Activated CD8-positive, alpha-beta T cell treated with anti-CD3 and anti-CD28 coated beads, Interleukin-2, amount 10 ng/mL, durations not matched to agents 7 days and 5 days (primary cell): ENCODE data around the gene ITPR1. TPM values are rescaled to one million over a fixed set of nuclear protein-coding genes. Genes with fewer than 3 reads are reported as not detected.
"Not testable (repeated sequence)": the region's sequence is repeated elsewhere in the genome, so short reads cannot be mapped to it uniquely, and the experiment has no call there.

Experiments
- ATAC-seq: fragments of 150-1000 bp; cut with Tn5 transposase; one replicate; pipeline ENCODE4 v1.10.0; 2021; ENCODE audit warnings: moderate library complexity
- CTCF ChIA-PET: fragments of 350-600 bp; sonication (Branson Sonifier 250); formaldehyde crosslinking; loops from one replicate; lab custom pipeline; 2021; ENCODE audit warnings: antibody characterized with exemption; lab: Charles Lee
- POLR2A ChIA-PET: fragments of 350-600 bp; sonication (Branson Sonifier 250); formaldehyde crosslinking; loops from one replicate; lab custom pipeline; 2021; ENCODE audit warnings: antibody characterized with exemption; lab: Charles Lee
- DNase-seq: peaks from one replicate; pipeline ENCODE4 v3.0.0-alpha.2; 2020
- H3K27ac Mint-ChIP-seq: one replicate; pipeline ENCODE4 v1.8.0; 2021; ENCODE audit warnings: mild to moderate bottlenecking, mixed read lengths
- H3K27me3 Mint-ChIP-seq: one replicate; pipeline ENCODE4 v1.8.0; 2021; ENCODE audit warnings: low read depth, mixed read lengths
- H3K36me3 Mint-ChIP-seq: one replicate; pipeline ENCODE4 v1.8.0; 2021; ENCODE audit warnings: low read depth, mixed read lengths
- H3K4me1 Mint-ChIP-seq: one replicate; pipeline ENCODE4 v1.8.0; 2021; ENCODE audit warnings: low read depth, mixed read lengths
- H3K4me3 Mint-ChIP-seq: one replicate; pipeline ENCODE4 v1.8.0; 2021; ENCODE audit warnings: mild to moderate bottlenecking, mixed read lengths
- H3K9me3 Mint-ChIP-seq: one replicate; pipeline ENCODE4 v1.8.0; 2022; ENCODE audit warnings: mixed read lengths; ENCODE audit not compliant: insufficient read depth
- total RNA-seq, 2 experiments: library from RNA; stranded (reverse); gene quantifications; one replicate each; pipeline ENCODE4 v1.2.3, GENCODE V29; 2021

Gene ITPR1
- total RNA-seq, 2 experiments from 2014 or later = 53.8 to 57.3 TPM

DNA sequence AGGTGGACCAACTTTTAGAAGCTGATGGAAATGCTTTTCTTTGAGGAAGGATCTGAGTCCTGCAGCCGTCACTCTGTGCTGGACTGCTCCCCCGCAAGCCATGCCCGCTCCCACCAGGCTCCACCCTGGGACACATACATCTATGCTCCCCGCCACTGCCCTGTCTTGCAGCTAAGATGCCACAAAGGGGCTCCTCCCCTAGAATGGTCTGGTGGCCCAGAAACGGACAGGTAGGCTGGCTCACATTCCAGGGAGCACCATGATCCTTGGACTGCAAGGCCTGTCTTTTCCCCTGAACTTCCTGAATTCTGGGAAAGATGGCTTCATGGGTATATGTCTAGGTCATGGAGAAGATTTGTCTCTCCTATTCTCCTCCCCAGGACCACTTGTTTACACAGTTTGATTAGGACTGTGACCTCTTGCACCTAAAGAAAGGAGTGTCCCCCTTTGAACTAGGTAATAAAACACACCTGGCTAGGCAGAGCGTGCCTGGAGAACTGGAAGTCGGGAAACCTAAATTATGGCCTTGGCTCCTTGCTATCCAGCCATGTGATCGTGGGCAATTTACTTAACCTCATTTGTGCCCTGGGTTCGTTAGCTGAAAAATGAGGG, 265.2 kb downstream of the ITPR1 start:
- CTCF ChIA-PET = interaction anchor here (1.3 kb wide), 1 partner anchor 9 kb away, joined by 3 read pairs; no protein-coding TSS in a partner anchor
- POLR2A ChIA-PET = no interaction called here
- Mint-ChIP-seq H3K27me3 (no peaks in the 10 kb centered on the region), H3K27ac (peak overlapping the region; percentile 26), H3K4me1 (peaks cover 70% of the 10 kb centered on the region), H3K36me3 (peaks cover 78% of the 10 kb centered on the region), H3K9me3 (peaks cover 16% of the 10 kb centered on the region), H3K4me3 (no peak overlapping the region)
- DNase-seq (no peak), ATAC-seq (no peak)

DNA sequence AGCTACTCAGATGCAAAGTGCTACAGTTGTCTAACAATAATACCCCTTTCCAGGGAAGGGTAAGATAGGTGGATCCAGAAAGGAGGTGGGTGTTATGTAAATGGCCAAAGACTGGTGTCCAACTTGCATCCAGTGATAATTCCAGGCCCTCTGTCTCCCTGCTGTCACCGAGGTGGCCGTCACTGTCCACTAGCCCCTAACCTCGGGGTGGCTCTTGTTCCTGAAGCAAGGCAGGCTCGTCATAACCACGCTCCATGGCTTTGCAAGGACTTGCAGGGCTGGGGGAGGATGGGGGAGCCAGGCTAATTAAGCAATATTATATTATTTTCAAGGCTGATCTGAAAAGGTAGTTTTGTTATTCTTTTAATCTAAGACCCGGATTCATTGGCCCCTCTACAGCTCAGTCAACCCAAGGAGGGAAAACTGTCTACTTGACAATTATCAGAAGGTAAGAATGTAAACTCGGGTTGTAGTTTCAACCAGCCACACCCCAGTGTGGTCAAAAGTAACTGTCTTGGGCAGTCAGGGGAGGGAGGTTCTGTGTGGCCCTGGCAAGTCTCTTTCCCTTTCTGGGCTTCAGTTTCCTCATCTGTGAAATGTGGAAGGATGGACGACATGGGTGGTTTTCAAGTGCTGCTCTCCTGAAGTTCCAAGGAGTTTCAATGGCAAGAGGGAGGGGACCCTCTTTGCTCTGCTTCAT, 266.0 kb downstream of the ITPR1 start:
- H3K4me1 Mint-ChIP-seq = peaks cover 63% of the 10 kb centered on the region
- ChIA-PET CTCF (interaction anchor here (1.3 kb wide), 1 partner anchor 10 kb away, joined by 3 read pairs; no protein-coding TSS in a partner anchor), POLR2A (interaction anchor here (0.6 to 0.7 kb wide), 2 partner anchors 8 to 224 kb away, joined by 3 to 4 read pairs; no protein-coding TSS in a partner anchor)
- peak overlapping the region; percentile 16 for H3K27ac Mint-ChIP-seq
- no peak for DNase-seq
- ATAC-seq = no peak
- no peak overlapping the region for H3K4me3 Mint-ChIP-seq
- peaks cover 80% of the 10 kb centered on the region for H3K36me3 Mint-ChIP-seq
- peaks cover 18% of the 10 kb centered on the region for H3K9me3 Mint-ChIP-seq
- no peaks in the 10 kb centered on the region for H3K27me3 Mint-ChIP-seq

DNA sequence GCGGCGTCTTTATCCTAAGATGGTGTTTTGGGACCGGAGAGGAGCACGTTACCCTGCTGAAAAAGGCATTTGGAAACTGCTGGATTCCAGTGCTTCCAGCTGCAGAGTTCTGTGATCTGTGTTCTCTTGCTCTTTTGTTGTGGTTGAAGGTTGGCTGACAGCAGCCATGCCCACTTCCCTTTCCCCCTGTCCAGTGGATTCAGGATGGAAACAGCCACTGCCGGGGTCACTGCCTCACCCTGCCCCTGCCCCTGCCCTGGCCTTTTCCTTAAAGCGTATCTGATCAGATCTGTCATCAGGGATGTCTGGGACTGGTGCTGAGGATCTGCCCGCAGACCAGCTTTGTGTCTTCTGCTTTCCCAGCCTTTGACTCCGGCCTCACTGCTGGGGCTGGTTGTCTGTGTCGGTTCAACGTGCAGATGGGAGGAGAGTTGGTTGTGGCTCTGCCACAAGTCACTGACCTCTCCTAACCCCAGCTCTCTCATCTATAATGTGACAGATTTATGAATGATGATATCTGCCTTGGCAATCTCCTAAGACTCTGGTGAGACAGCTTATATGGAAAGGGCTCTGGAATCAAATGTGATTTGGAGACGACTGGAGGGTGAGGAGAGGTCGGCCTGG, 266.7 kb downstream of the ITPR1 start:
- peak overlapping the region; percentile 16 for H3K27ac Mint-ChIP-seq
- no peaks in the 10 kb centered on the region for H3K27me3 Mint-ChIP-seq
- peaks cover 56% of the 10 kb centered on the region for H3K4me1 Mint-ChIP-seq
- peaks cover 78% of the 10 kb centered on the region for H3K36me3 Mint-ChIP-seq
- DNase-seq (no peak), ATAC-seq (no peak)
- H3K9me3 Mint-ChIP-seq = peaks cover 20% of the 10 kb centered on the region
- POLR2A ChIA-PET = interaction anchor here (0.6 to 0.7 kb wide), 2 partner anchors 9 to 224 kb away, joined by 3 to 4 read pairs; no protein-coding TSS in a partner anchor
- no peak overlapping the region for H3K4me3 Mint-ChIP-seq
- CTCF ChIA-PET = interaction anchor here (1.3 kb wide), 1 partner anchor 10 kb away, joined by 3 read pairs; no protein-coding TSS in a partner anchor

DNA sequence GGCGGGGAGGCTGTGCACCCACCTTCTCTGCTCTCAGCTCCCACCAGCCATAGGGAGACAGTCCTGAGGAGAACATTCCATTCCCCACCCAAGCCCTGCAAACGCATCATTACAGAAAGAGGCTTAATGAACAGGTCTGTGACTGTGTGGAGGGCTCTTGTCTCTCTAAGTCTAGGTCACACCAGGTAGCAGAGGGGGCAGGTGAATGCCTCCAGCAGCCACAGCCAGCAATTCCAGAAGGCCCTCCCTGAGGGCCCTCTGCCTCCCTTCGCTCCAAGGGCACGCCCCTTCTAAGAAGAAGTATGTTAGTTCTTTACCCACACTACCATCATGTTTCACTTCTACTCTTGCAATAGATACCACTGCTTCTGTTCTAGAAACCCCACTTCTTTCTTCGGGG, 268.6 kb downstream of the ITPR1 start:
- no peaks in the 10 kb centered on the region for H3K27me3 Mint-ChIP-seq
- peaks cover 40% of the 10 kb centered on the region for H3K4me1 Mint-ChIP-seq
- ATAC-seq (no peak), DNase-seq (no peak)
- ChIA-PET POLR2A (interaction anchor here (0.5 kb wide), 1 partner anchor 219 kb away, joined by 4 read pairs; no protein-coding TSS in a partner anchor), CTCF (no interaction called here)
- no peak overlapping the region for H3K4me3 Mint-ChIP-seq
- peak overlapping the region; percentile 28 for H3K27ac Mint-ChIP-seq
- H3K36me3 Mint-ChIP-seq = peaks cover 81% of the 10 kb centered on the region
- H3K9me3 Mint-ChIP-seq = peaks cover 35% of the 10 kb centered on the region

DNA sequence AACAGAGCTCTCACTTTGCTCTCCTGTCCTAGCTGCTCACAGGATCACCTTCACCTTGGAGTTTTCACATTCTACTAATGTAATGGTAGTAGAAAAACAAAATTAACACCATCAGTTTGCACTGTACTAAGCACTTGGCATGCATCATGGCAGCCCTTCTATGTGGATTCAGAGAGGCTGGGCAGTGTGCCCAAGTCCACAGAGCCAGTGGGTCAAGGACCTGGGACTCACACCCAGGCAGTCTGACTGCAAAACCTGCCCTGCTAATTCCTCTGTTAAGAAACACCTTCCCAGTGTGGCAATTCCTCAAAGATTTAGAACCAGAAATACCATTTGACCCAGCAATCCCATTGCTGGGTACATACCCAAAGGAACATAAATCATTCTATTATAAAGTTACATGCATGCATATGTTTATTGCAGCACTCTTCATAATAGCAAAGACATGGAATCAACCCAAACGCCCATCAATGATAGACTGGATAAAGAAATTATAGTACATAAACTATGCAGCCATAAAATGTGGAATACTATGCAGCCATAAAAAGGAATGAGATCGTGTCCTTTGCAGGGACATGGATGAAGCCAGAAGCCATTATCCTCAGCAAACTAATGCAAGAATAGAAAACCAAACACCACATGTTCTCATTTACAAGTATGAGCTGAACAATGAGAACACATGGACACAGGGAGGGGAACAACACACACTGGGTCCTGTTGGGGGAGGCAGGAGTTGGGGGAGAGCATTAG, 269.5 kb downstream of the ITPR1 start:
- H3K36me3 Mint-ChIP-seq = peaks cover 84% of the 10 kb centered on the region
- CTCF ChIA-PET = not testable (repeated sequence)

DNA sequence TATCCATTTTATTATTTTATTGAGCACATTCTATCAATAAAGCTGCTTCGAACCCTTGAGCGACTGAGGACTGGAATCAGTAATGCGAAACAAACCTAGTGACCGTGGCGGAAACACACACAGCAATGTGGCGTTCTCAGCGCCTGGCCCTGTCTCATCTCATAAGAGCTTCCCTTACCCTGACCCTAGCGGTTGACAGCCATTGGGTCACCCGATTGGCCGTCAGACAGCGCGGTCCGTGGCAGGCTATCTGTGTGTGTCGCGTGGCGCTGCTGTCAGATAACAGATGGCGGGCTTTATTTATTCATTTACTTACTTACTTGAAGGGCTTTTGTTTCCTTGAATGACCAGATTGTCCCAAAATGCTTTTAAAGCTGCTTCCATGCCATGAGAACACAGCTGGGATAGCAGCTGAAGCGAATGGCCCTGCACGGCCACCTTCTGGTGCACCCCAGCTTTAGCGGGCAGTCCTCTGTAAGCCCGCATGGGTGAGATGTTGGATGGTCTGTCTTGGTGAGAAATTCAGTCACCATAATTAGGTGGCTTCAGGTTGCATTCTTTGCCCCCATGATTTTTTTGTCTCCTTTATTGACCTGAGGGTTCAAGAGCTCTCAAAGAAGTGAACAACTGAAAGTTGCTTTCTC, 270.6 kb downstream of the ITPR1 start:
- no peaks in the 10 kb centered on the region for H3K27me3 Mint-ChIP-seq
- peaks cover 88% of the 10 kb centered on the region for H3K36me3 Mint-ChIP-seq
- POLR2A ChIA-PET = interaction anchor here (0.6 kb wide), 1 partner anchor 29 kb away, joined by 3 read pairs; no protein-coding TSS in a partner anchor
- DNase-seq = no peak
- H3K27ac Mint-ChIP-seq = no peak overlapping the region
- H3K9me3 Mint-ChIP-seq = peaks cover 35% of the 10 kb centered on the region
- ATAC-seq = no peak
- H3K4me1 Mint-ChIP-seq = peaks cover 35% of the 10 kb centered on the region
- CTCF ChIA-PET = no interaction called here
- H3K4me3 Mint-ChIP-seq = no peak overlapping the region

More for the DNA sequence above, 269.5 kb downstream of the ITPR1 start:
- H3K27me3 Mint-ChIP-seq, H3K4me3 Mint-ChIP-seq, DNase-seq, H3K27ac Mint-ChIP-seq, POLR2A ChIA-PET, ATAC-seq: not testable (repeated sequence)
- peaks cover 35% of the 10 kb centered on the region for H3K9me3 Mint-ChIP-seq
- peaks cover 36% of the 10 kb centered on the region for H3K4me1 Mint-ChIP-seq

DNA sequence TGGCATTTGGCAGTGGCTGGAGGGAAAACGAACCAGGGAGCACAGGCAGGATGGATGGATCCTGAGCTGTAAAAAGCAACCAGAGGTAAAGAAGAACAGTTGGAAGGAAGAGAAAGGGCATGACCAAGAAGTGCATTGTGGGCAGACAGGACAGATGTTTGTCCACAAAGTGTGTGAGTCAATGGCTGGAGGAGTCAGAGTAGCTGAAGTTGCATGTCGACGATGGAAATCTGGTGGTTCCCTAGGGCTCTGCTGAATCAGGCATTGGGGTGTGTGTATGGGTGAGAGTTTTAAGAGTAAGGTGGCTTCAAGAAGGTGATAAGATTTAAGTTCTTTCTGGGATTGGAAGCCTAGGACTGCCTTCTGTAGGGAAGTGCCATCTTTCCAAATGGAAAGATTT, 272.1 kb downstream of the ITPR1 start:
- DNase-seq = no peak
- peaks cover 35% of the 10 kb centered on the region for H3K9me3 Mint-ChIP-seq
- POLR2A ChIA-PET = interaction anchor here (0.6 kb wide), 1 partner anchor 301 kb away, joined by 3 read pairs; no protein-coding TSS in a partner anchor
- ATAC-seq = no peak
- H3K27me3 Mint-ChIP-seq = no peaks in the 10 kb centered on the region
- H3K4me1 Mint-ChIP-seq = peaks cover 32% of the 10 kb centered on the region
- no peak overlapping the region for H3K4me3 Mint-ChIP-seq
- peaks cover 91% of the 10 kb centered on the region for H3K36me3 Mint-ChIP-seq
- H3K27ac Mint-ChIP-seq = no peak overlapping the region
- CTCF ChIA-PET = interaction anchor here (0.8 to 1.4 kb wide), 3 partner anchors 53 to 211 kb away, joined by 3 to 7 read pairs (median 5); no protein-coding TSS in a partner anchor

- DNase-seq = no peak
- Mint-ChIP-seq H3K9me3 (peaks cover 33% of the 10 kb centered on the region), H3K4me1 (peaks cover 37% of the 10 kb centered on the region), H3K27me3 (no peaks in the 10 kb centered on the region), H3K4me3 (no peak overlapping the region), H3K27ac (no peak overlapping the region), H3K36me3 (peaks cover 89% of the 10 kb centered on the region)
- ChIA-PET CTCF (interaction anchor here (1.3 to 1.4 kb wide), 2 partner anchors 55 to 210 kb away, joined by 5 to 7 read pairs; no protein-coding TSS in a partner anchor), POLR2A (no interaction called here)
- no peak for ATAC-seq
Observed at GRCh38 chr3:4766263-4766662, 273.1 kb downstream of the ITPR1 start.

DNA sequence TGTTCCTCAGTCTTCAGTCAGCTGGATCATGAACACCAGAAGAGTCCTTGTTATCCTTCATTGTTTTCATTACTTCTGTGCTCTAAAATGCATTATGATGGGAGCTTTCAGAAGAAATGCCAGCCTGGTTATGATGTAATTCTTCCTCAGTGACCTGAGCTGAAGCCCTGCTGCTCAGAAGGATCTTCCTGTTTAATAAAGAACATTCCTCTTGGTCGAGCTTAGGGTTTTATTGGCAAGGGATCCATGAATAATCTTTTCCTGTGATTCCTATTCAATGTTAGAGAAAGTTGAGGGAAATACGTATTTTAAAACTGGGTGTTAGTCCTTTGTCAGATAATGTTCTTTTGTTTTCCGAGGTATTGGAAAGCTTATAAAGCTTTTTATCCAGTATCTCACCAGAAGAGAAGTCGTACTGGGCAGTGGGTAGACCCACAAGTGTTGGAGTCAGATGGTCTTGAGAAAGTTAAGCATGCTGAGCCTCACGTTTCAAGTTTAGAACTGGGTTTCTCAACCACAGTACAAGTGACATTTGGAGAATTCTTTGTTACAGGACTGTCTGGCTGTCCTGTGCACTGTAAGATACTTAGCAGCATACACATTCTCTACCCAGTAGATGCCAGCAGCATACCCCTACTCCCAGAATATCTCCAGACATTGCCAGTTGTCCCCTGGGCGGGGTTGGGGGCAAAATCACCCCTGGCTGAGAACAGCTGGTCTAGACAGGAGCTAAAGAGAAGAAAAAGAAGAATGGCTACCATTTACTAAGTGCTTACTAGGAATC, 273.8 kb downstream of the ITPR1 start:
- no peak for ATAC-seq
- peaks cover 29% of the 10 kb centered on the region for H3K9me3 Mint-ChIP-seq
- no peak overlapping the region for H3K4me3 Mint-ChIP-seq
- no peak for DNase-seq
- ChIA-PET POLR2A (no interaction called here), CTCF (interaction anchor here (1.4 kb wide), 1 partner anchor 209 kb away, joined by 7 read pairs; no protein-coding TSS in a partner anchor)
- H3K4me1 Mint-ChIP-seq = peaks cover 35% of the 10 kb centered on the region
- no peaks in the 10 kb centered on the region for H3K27me3 Mint-ChIP-seq
- H3K27ac Mint-ChIP-seq = no peak overlapping the region
- H3K36me3 Mint-ChIP-seq = peaks cover 85% of the 10 kb centered on the region

DNA sequence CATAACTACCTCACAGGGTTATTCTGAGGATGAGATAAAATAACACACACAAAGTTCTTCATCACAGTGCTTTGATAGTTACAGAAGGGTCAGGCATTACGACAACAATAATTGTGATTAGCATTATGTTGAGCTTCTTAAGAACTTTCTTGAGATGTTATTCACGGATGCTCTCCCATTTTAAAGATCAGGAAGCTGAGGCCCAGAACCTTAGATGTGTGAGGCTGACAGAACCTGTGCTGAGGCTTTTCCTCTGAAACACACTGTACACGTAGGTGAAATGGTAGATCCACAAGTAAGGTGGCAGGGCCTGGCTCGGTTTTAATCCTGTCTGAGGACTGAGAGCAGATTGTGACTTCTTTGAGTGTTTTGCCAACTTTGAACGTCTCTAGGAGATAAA, 274.9 kb downstream of the ITPR1 start:
- peak overlapping the region; percentile 62 for H3K27ac Mint-ChIP-seq
- peaks cover 21% of the 10 kb centered on the region for H3K9me3 Mint-ChIP-seq
- H3K4me1 Mint-ChIP-seq = peaks cover 43% of the 10 kb centered on the region
- POLR2A ChIA-PET = interaction anchor here (0.8 kb wide), 1 partner anchor 210 kb away, joined by 4 read pairs; no protein-coding TSS in a partner anchor
- CTCF ChIA-PET = interaction anchor here (0.9 kb wide), 1 partner anchor 212 kb away, joined by 3 read pairs; no protein-coding TSS in a partner anchor
- H3K27me3 Mint-ChIP-seq = no peaks in the 10 kb centered on the region
- peaks cover 85% of the 10 kb centered on the region for H3K36me3 Mint-ChIP-seq
- no peak overlapping the region for H3K4me3 Mint-ChIP-seq
- DNase-seq = no peak
- no peak for ATAC-seq
